Eye (tissue), 1 donor: ENCODE results near the gene COL17A1.

ENCODE experiments used
- DNase-seq: peaks from one replicate; pipeline ENCODE4 v3.0.0-alpha.2; 2015

COL17A1 gene

GRCh38 chr10:104085801-104086400 is at the start of gene COL17A1:
TSS of gene COL17A1 (minus strand) at chr10:104085880. CDS start at chr10:104080673, 5,207 bp downstream.
- no peak for DNase-seq

DNA sequence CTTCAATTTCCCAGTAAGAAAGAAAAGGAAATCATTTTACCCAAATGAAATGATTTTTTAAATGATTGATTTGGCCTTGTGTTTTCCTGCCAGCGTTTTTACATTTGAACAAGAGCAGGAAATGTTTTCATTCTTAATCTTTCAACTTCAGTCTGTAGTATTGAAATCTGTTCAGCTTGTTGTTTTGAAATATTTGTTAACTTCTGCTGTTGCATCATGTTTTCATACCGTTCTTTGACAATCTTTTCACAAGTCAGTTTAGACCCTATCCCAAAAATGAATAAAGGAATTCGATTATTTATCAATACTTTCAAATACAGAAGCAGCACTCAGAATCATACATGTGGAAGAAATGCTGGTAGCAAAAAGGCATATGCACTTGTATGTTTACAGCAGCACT is 44.4 kb upstream of the COL17A1 start:
- no peak for DNase-seq

GRCh38 chr10:104128214-104128613 is 42.5 kb upstream of the COL17A1 start:
- no peak for DNase-seq

GRCh38 chr10:104127411-104127810 is 41.7 kb upstream of the COL17A1 start:
- peak; percentile 21 for DNase-seq

DNA sequence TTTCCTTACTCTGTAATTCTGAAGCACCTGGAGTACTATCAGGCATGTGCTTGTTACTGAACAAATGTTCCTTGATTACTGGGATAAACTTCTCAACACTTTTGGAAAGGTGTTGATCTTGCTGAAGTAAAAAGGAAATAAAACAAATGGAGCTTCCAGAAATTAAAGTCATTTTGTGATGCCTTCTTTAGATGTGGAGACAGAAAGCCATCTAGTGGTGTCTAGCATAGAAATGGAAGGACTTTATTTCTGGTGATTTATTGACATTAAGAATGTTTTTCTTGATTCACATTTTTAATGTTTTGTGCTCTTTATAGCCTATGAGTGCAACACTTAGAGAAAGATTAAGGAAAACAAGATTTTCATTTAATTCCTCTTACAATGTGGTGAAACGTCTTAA is 37.7 kb upstream of the COL17A1 start:
- peak; percentile 35 for DNase-seq

DNA sequence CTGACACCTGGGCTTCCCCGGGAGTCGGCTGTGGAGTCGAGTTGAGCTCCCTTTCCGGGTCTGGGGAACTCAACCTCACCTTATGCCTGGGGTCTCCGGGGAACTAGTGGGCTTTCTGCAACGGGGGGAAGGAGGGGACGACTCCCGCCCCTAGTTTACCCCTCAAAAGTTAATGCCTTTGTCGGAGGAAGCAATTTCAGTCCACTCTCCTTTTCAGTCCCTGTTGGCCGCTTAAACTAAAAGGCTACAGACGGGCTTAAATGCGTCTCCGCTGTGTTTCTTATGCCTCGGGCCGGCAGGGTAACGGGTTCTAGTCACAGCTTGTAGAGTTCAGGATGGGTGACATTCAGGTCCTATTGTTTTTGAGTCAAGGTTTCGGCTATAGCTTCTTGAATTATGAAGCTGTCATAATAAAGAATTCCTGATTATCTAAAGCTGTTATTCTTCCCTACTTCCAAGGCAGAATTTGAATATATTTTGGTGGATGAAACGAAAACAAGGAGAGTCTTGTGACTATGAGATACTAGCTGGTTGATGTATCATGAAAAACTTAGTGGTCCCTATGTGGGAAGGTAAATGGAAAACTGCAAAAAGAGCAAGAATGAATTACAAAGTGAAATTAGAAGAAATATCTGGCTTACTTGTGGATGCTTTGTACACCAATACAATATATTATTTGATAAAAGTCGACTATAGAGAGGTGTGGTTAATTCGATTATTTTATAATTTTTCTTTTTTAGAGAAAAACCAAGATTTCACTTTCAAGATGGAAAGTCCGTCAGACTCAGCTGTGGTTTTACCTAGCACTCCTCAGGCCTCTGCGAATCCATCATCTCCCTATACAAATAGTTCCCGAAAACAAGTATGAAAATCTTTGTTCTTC is 36.8 kb upstream of the COL17A1 start:
- no peak for DNase-seq

GRCh38 chr10:104121485-104122224 is 36.0 kb upstream of the COL17A1 start, which contains the start of gene SFR1:
TSS of gene SFR1 (plus strand) at chr10:104122171. CDS start at chr10:104122184, 13 bp downstream.
- peak; percentile 99 for DNase-seq

GRCh38 chr10:104120903-104121484 is 35.3 kb upstream of the COL17A1 start:
- DNase-seq = peak; percentile 95

- DNase-seq = no peak
Measured at GRCh38 chr10:104120512-104120902, 34.8 kb upstream of the COL17A1 start.

- DNase-seq = peak; percentile 48
Measured at GRCh38 chr10:104119996-104120395, 34.3 kb upstream of the COL17A1 start.

GRCh38 chr10:104117839-104118323 is 32.2 kb upstream of the COL17A1 start:
- DNase-seq = no peak

DNA sequence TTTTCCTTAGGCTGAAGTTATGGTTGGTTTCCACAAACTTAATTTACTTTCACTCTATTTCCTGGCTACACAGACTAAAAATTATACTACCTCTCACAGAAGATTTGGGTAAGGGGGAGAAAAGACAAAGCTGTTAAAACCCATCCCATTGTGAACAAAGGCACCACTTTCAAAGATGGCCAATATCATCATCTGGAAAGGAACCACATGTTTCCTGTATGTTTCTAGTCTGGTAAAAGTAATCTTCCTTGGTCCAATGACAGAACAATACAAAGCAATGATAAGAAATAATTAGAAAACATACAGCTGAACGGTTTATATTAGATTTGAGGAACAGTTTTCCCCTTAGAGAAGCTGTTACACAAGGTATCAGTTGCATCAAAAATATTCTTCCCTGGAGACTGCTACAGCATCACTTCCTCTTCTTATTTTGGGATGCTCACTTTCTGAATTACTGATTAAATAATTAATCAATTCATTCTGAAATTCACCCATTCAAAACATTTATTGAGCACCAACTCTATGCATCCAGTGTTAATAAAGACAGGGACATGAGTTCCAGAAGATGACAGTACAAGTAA is 27.8 kb upstream of the COL17A1 start:
- no peak for DNase-seq

GRCh38 chr10:104109908-104110662 is 24.4 kb upstream of the COL17A1 start:
- no peak for DNase-seq

GRCh38 chr10:104104926-104105325 is 19.2 kb upstream of the COL17A1 start:
- DNase-seq = no peak

- DNase-seq = no peak
Measured at GRCh38 chr10:104104418-104104817, 18.7 kb upstream of the COL17A1 start.

DNA sequence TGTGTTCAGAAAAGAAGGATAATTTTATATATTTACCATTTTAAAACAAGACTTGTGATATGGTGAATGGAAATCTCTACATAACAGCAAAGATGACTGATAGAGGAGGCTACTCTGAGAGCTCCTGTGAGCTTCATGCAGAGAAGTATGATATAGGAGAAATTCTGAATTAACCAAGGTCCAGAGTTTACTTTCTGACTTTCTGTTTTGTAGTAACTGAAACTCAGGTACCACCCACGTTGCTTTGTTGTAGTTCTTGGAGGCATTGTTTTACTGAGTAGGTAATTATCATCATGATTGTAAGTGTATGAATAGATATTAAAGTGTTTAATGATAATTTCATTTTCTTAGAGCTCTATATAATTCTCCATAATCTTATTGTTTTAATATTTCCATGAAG is 18.3 kb upstream of the COL17A1 start:
- DNase-seq = no peak

- no peak for DNase-seq
Measured at GRCh38 chr10:104101902-104102301, 16.2 kb upstream of the COL17A1 start.

- no peak for DNase-seq
Measured at GRCh38 chr10:104100795-104101194, 15.1 kb upstream of the COL17A1 start.

GRCh38 chr10:104099941-104100340 is 14.3 kb upstream of the COL17A1 start:
- DNase-seq = no peak

DNA sequence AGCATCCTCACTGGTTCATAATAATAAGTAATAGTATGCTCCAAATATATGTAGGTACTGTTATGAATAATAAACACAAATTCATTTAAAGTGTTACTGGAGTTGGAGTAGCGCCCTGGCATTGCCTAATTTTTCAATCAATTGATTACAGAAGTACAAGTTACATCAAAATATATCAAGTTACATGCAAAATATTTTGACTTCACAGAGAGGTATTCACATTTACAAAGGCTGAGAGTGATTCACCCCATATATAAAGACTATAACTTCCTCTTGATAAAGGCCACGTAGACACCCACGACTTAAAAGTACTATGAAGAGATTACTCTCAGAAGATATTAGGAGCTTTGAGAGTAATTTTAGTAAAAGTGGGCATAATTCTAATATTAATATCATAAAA is 13.6 kb upstream of the COL17A1 start:
- no peak for DNase-seq

GRCh38 chr10:104098358-104098925 is 12.8 kb upstream of the COL17A1 start:
- no peak for DNase-seq
